ENCODE data around the gene MDH2.
"Not testable (repeated sequence)": the region's sequence is repeated elsewhere in the genome, so short reads cannot be mapped to it uniquely, and the experiment has no call there.

Gene MDH2

DNA sequence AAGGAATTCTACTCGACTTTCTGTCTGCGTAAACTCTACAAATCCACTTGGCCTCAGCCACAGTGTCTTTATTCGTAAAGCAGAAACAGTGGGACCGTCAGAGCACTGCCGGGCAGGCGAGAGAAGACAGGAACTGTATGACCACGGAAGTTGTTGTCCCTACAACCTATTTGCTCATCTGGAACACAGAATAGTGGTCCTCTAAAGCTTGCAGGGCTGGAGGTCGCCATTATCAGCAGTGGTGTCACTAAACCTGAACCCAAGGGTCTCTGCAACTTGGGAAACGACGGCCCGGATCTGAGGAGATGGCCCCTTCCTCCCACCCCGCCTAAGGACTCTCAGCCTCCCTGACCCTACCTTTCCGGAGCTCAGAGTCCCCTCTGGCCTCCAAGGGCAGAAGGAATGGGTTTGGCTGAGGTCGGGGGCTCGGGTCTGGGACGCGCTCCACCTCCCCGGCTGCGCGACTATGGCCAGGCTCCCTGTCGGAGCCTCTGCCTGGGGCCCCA, 548 bp upstream of the MDH2 start:
- no peak for DNase-seq (ENCODE audit: low read depth)

DNA sequence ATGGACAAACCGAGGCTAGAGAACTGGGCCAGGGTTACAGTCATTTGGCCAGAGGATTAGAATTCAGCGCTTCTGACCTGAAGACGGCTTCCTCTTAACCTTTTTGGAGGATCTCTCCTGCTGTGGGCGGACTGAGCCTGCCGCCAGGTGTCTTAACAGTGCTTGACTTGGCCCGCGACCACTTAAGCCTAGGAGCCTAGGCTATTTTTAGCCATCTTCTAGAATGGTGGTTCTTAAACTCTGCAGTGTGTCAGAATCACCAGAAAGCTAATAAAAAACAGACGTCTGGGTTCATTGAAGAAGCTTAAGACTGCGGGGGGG, 722 bp downstream of the MDH2 start:
- DNase-seq (ENCODE audit: low read depth) = no peak

DNA sequence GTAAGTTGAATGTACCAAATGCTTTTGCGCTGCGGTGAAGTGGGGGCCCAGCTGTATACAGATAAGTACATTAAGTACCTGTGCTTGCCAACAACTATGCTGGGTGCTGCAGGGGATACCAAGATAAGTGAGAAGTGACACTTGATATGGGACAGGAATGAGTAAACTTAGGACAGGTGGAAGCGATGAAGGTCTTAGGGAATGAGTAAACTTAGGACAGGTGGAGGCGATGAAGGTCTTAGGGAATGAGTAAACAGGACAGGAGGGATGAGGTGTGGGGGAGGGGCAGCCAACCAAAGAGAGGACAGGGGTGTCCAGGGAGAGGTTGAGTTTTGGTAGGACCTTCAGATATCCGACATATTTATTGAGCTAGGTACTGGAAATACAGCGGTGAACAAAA, 1.4 kb downstream of the MDH2 start:
- no peak for DNase-seq (ENCODE audit: low read depth)

DNA sequence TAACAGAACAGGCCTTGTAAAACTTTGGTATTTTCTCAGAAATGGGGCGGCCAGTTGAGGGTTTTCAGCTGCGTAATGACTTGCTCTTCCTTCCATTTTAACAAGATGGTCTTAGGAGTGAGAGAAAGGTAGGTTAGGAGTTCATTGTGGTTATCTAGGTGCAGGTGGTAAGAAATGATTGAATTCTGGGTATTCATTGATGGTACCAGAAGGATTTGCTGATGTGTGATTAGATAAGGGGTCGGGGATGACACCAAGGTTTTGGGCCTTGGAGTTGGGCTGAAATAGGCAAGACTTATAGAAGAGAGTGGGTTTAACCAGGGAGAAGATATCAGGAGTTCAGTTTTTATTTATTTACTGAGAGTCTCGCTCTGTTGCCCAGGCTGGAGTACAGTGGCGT, 2.6 kb downstream of the MDH2 start:
- DNase-seq (ENCODE audit: low read depth) = no peak

DNA sequence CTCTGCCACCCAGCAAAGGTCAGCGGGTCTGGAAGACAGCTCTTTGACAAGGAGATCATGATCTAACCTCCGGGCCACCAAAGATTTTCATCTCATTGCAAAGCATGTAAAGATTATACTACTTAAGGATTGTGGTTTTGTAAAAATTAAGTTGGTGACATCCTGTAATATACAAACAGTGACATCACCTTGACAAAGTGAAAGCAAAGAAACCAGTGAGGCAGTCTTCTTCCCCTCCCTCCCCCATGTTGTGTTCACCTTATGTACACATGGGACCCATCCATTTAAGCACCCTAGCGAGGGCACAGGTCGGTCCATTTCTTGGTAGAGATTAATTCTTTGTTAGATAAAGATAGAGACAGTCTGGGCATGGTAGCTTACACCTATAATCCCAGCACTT, 3.9 kb downstream of the MDH2 start:
- DNase-seq (ENCODE audit: low read depth) = no peak

DNA sequence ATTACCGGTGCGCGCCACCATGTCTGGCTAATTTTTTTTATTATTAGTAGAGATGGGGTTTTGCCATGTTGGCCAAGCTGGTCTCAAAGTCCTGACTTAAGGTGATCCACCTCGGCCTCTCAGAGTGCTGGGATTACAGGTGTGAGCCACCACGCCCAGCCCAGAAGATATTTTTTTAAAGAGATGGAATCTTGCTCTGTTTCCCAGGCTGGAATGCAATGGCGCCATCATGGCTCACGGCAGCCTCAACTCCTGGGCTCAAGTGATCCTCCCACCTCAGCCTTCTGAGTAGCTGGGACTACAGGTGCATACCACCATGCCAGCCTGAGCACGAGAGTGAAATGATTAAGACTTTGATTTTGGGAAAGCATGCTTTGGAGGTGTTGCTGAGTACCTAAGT, 4.8 kb downstream of the MDH2 start:
- DNase-seq (ENCODE audit: low read depth) = not testable (repeated sequence)

DNA sequence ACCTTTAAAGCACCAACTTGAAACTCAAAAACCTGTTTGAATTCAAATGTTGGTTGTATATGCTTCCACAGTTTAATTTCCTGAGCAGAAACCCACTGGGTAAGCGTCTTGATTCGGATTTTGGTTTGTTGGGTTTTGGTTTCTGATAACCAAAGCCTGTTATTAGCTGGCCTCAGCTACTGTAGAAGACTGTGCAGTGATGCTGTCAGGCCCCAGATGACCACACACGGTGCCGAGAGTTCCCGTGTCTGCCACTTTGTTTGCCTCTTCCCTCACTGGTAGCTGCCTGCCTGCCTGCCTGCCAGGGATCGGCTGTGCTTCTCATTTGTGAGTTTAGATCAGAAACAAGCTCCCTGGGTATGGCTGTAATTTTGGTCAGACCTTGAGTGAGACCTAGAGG, 5.6 kb downstream of the MDH2 start:
- DNase-seq (ENCODE audit: low read depth) = no peak

DNA sequence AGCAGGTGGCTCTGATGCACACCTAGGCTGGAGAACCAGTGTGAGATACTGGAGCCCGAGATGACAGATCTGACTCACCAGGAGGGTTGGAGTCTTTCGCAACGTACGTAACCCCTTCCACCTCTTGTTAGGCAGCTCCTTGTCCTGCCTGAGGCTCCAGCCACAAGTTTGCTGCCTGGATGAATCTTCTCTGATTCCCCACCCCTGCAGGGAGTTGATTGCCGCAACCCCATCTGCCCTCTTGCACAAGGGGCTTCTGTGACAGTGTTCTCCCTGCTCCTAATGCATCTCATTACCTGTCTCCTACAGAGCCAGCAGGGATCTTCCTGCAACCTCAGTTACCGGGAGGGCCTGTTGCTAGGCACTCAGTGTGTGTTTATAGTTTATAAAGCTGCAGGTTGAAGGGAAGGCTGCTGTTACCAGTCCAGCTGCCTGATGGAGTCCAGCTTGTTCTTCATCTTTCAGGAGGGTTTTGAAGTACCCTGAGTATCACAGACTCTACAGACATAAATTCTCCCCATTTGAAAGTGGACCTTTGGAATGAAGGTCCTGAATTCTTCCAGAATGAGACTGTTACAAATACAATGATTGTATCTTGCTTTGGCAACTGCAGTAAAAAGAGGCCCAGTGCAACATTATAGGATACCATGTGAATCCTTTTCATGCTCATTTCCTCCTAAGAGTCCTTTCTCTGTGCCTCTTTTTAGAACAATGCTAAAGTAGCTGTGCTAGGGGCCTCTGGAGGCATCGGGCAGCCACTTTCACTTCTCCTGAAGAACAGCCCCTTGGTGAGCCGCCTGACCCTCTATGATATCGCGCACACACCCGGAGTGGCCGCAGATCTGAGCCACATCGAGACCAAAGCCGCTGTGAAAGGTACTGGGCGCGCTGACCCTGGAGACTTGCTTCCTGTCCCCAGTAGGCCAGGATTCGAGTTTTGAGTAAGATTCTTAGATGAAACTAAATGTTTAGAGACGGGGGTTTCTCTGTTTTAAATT, 6.5 kb downstream of the MDH2 start:
- DNase-seq (ENCODE audit: low read depth) = no peak

DNA sequence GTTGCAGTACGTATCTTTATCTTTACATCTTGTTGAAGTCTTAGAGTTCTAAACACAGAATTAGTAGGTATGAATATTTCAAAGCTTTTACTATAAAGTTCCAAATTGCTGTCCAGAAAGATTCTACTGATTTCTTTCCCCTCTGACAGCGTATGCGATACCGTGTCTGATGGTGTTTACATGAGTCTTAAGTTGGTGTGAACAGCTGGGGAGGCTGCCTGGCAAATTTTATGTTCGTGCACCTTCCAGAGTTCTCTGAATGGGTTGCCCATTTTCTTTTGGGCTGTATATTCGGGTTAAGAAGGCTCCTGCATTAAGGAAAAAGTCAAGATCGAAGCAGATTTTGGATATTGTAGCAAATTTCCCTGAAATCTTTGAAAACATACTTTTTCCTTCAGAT, 8.3 kb downstream of the MDH2 start:
- no peak for DNase-seq (ENCODE audit: low read depth)

DNA sequence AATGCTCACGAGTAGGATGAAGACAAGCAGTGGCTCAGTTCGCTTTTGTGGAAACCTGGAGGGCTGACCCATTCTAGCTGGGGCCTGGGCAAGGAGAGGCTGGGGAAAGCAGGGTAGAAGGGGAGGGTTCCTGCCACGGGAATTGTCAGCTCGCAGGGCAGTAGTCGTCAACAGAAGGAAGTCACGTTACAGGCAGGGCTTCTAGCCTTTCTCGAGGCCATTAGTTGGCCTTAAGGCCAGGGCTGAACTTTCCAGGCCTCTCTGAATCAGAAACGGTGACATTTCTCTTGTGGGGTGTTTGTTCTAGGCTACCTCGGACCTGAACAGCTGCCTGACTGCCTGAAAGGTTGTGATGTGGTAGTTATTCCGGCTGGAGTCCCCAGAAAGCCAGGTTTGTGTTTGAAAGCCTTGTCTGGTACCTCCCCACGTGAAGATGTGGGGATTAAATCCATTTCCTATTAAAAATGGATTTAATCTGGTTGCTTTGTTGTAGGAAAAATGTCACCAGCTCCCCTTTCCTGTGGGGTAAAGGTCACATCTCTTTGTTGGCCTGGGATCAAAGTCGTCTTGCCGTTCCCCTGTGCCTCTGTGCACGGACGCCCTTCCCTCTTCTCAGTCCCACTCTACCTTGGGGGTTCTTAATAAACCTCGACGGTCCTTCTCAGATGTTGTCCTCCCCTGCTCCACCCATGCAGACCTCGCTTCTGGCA, 9.4 kb downstream of the MDH2 start:
- no peak for DNase-seq (ENCODE audit: low read depth)

DNA sequence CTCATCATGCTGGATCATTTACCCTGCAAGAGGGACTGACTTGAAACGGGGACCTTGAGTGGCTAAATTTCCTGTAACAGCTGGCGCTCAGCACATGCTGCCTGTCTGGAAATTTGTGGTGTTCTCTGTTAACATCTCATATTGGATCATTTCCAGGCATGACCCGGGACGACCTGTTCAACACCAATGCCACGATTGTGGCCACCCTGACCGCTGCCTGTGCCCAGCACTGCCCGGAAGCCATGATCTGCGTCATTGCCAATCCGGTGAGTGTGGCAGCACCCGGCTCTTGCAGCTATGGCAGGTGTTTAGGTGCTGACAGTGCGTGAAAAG, 9.9 kb downstream of the MDH2 start:
- no peak for DNase-seq (ENCODE audit: low read depth)

DNA sequence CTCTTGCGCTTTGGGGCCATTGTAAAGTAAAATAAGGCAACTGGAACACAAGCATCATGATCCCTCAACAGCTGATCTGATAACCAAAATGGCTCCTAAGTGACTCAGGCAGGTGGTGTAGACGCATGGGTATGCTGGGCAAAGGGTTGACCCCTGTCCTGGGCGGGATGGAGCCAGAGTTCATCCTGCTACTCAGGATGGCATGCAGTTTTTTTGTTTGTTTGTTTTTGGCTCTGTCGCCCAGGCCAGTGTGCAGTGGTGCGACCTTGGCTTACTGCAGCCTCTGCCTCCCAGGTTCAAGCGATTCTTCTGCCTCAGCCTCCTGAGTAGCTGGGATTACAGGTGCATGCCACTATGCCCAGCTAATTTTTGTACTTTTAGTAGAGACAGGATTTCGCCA, 10.8 kb downstream of the MDH2 start:
- DNase-seq (ENCODE audit: low read depth) = not testable (repeated sequence)

DNA sequence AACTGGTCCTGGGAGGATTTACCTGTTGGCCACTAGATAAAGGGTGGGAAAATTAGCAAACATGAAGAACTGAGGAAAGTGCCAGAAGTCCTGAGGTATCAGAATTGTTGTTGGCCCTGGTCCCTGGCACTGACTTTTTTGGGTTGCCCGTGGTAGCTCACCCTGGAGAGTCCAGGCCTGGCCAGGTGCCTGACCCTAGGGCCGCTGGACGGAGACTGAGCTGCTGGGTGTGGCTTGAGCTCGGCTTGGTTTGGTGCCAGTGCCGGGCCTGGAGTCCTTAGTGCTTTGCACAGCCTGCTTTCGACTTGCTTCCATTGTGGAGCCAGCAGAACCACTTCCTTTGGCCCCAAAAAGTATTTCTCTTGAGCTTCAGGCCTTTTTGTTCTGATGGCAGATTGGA, 12.9 kb downstream of the MDH2 start:
- no peak for DNase-seq (ENCODE audit: low read depth)

DNA sequence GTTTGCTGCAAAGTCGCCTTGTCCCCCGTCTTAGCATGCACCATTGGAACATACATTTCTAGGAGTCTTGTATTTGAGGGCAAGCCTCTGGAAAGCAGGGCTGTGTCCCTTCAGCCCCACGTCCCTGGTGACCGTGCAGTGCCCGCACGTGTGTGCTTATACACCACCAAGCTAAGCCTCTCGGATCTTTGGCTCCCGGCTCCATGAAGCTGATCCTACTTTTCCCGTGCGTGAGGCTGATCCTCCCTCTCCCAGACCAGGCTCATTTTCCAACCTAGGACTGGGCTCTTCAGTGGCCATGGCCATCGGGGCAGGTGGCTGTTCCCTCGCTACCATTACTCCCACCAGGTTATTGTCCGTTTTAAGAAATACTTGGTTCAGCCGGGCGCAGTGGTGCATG, 14.3 kb downstream of the MDH2 start:
- DNase-seq (ENCODE audit: low read depth) = no peak

DNA sequence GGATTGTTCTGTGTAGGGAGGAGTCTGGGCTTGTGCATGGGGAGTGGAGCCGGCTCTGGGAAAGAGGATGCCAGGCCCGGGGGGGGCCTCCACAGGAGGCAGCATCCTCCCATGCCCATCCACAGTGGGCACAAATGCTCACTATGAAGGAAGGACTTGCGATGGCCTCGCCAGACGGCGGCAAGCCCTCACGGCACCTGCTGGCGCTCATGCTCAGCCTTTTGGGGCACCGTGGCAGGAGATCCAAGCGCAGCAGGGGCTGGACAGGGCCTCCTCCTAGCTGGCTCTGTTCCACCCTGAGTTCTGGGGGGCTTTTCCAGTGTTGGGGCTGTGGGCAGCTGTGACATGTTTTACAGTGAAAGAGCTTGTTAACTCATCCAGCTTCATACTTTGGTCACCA, 15.2 kb downstream of the MDH2 start:
- DNase-seq (ENCODE audit: low read depth) = no peak

DNA sequence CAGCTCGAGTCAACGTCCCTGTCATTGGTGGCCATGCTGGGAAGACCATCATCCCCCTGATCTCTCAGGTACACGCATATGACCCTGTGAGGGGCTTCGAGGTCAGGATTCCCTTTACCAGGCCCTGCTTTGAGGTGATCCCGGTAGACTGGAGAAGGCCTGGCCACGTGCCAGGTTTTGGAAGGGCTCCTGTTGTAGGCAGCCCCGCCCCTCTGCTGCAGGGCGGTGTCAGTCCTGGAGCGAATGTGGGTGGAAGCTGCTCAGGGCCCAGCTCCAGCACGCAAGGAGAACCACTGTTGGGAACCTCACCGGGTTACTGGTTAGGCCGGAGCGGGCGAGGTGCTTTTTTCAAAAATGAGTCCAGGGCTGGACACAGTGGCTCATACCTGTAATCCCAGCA, 15.6 kb downstream of the MDH2 start:
- DNase-seq (ENCODE audit: low read depth) = no peak

DNA sequence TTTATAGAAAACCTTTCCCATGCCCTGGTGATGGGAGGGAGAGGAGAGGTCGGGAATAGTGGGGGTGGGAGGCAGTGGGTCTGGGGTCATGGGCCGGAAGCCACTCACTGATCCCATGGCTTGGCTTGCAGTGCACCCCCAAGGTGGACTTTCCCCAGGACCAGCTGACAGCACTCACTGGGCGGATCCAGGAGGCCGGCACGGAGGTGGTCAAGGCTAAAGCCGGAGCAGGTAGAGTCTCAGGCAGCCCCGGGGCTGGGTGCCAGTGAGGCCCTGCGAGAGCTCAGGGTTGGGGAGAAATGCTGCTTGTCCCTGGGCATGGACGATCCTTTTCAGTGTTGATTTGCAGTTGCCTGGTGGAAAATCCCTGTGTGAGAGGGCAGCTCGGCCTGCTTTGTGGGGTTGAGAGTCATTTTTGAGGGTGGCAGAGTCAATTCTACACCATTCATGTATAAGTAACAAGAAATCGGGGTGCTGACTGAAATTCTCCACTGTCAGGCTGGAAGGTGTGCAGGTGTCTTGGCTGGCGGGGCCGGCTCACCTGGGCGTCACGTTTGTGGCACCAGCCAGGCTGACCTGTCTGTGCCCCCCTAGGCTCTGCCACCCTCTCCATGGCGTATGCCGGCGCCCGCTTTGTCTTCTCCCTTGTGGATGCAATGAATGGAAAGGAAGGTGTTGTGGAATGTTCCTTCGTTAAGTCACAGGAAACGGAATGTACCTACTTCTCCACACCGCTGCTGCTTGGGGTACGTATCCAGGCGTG, 16.5 kb downstream of the MDH2 start:
- DNase-seq (ENCODE audit: low read depth) = no peak

DNA sequence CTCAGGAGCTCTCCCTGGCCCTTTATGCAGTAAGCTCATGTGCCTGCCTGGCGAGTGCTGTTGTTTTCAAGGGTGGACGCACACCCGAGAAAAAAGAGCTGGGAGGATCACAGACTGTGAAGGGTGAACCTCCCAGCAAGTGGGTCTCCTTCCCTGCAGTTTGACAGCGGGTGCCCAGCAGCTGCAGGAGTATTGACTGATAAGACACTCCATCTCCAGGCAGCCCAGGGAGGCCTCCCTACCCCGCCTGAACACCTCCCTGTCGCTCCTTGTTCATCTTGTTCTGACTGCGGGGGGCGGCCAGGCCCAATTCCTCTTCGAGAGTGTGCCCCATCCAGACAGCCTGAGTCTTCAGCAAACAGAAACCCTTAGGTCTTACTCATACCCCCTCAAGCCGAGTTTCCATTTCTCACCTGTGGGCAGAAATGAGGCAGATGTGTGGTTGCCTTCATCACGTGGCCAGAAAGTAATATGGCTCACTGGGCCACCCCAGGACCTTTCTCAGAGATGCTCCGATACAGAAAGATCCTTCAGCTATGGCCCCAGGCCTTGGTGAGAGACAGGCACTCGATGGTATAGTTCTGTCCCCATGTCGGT, 17.2 kb downstream of the MDH2 start:
- no peak for DNase-seq (ENCODE audit: low read depth)

DNA sequence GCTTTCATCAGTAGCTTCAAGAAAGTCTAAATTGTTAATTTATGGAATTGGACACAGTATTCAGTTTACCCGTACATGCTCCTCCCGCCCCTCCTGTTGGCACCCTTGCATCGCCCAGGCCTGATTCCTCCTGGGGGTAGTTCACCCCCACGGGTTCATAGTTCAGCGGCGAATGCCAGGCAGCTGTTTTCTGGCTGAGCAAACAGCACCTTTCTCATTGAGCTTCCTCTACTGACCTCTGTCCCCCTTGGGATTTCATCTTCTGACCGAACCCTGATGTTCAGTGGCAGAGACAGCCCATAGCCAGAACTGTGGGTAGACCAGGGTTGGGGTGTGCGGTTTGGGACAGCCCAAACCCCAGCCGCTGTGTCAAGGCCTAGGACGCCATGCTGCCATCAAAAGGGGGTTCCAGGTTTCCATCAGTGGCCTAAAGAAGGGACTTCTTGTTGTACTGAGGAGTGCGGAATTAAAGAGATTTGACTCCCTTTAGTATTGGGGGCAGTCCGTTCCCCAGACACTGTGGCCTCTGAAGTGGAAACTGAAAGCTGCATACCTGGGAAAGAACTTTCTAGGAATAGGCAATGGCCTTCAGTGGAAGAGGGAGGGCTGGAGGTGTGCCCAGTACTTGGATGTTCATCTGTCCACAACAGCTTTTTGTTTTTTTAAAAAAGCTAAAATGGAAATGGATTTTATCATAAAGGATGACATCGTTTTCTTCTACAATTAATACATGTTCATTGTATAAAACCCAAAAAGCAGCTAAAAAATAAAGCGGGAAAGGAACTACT, 19.0 kb downstream of the MDH2 start:
- DNase-seq (ENCODE audit: low read depth) = no peak

DNA sequence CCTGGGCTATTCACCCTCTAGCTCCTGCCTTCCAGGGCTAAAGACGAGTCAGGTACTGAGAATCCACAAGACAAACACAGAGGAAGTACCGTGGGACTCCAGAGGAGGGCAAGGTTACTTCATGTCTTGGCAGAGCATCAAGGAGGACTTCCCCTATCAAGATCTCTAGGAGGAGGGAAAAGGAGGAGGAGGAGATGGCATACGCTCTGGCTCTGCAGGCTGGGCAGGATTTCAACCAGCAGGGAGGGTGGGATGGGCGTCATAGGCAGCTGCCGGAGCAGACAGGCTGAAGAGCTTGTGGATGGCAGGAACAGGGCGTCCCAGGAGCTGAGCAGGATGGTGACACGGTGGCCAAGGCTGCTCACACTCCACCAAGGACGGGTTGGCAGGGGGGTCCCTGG, 21.3 kb downstream of the MDH2 start:
- DNase-seq (ENCODE audit: low read depth) = no peak

All from stimulated activated CD8-positive, alpha-beta memory T cell treated with anti-CD3 and anti-CD28 coated beads, Interleukin-7, amount 100 ng/mL, for 24 hours (primary cell).